Right lobe of liver (tissue), 6 donors: ENCODE data around the gene ST3GAL2. TPM values are rescaled to one million over a fixed set of nuclear protein-coding genes. Genes with fewer than 3 reads are reported as not detected.

Experiments used
- ATAC-seq, 4 donors: fragments of 200-7000 bp; cut with Tn5 transposase; one replicate each; pipeline ENCODE4 v1.9.1; 2020; ENCODE audit warnings: mild to moderate bottlenecking in 4 of 4, moderate library complexity in 4 of 4
- DNase-seq, 3 donors: peaks; one replicate each; pipeline ENCODE4 v3.0.0-alpha.2; 2020
- H3K27ac ChIP-seq, 3 donors: fragments of 200-600 bp; one replicate each; pipeline ENCODE4 v1.8.0; 2022
- H3K27me3 ChIP-seq, 2 donors: fragments of 200-600 bp; one replicate each; pipeline ENCODE4 v1.8.0; 2022
- H3K36me3 ChIP-seq, 4 donors: fragments of 200-600 bp; sonication (generic) in 1 of 4; one replicate each; pipeline versions ENCODE4 v1.5.1 to v1.8.0; 2017 to 2022; ENCODE audit warnings: control low read depth in 1 of 4
- H3K4me1 ChIP-seq, 4 donors: fragments of 200-600 bp; sonication (generic) in 1 of 4; one replicate each; pipeline versions ENCODE4 v1.5.1 to v1.8.0; 2017 to 2022; ENCODE audit warnings: control low read depth in 1 of 4
- H3K4me3 ChIP-seq, 3 donors: fragments of 200-600 bp; one replicate each; pipeline ENCODE4 v1.8.0; 2022
- H3K9me3 ChIP-seq, 4 donors: fragments of 200-600 bp; sonication (generic) in 1 of 4; one replicate each; pipeline versions ENCODE4 v1.5.1 to v1.8.0; 2017 to 2022; ENCODE audit warnings: control low read depth in 1 of 4
- POLR2A ChIP-seq: fragments of 450-650 bp; IDR thresholded peaks from one replicate; pipeline ENCODE4 v1.6.1; 2017; ENCODE audit warnings: antibody characterized with exemption, mild to moderate bottlenecking
- WGBS: methylation state at CpG from one replicate; pipeline ENCODE4 v1.1.6; 2018; ENCODE audit warnings: low coverage, low lambda C conversion rate; ENCODE audit not compliant: insufficient coverage; ENCODE audit errors: missing lambda C conversion rate; 5-methylcytosine and 5-hydroxymethylcytosine counted together
- intact Hi-C, 2 donors: fragments of 100-400 bp; cut with DNase I; formaldehyde crosslinking; loops; one replicate each; pipeline versions ENCODE4 v1.11.2 to v1.14.1; 2022
- total RNA-seq, 6 experiments: library from RNA; depleted of rRNA in 2 of 6; stranded (reverse); fragments of >200 nt in 2 of 6; fragmentation: NEBNext Ultra II Directional in 3 of 6; extraction: Animal tissue kit (Norgen Biotek cat#: 25700) in 3 of 6; gene quantifications; one replicate each; pipeline versions ENCODE4 v1.1.0 to v1.2.4, GENCODE V29; 2016 to 2023
- TF ChIP-seq, protein P1 (sequence below), 4 donors: fragments of 200-600 bp in 3 of 4; fragments of 450-650 bp in 1 of 4; IDR thresholded peaks; one replicate each; pipeline versions ENCODE4 v1.5.1 to v1.8.0; 2016 to 2022; ENCODE audit warnings: antibody characterized with exemption in 4 of 4, mild to moderate bottlenecking in 2 of 4
- donor health status: DM: no; HTN: yes; CAD: no.
- donor health status: DM: no; HTN: no; CAD: no.
- donor health status: DM: no; HTN: no; CAD: no.
- donor health status: DM: no; HTN: yes; CAD: no.
- donor health status: DM: no; HTN: yes; CAD: no.

The ST3GAL2 gene
- total RNA-seq, 6 experiments from 2014 or later, result 10.4 to 16.7 (median 14.5) TPM

DNA sequence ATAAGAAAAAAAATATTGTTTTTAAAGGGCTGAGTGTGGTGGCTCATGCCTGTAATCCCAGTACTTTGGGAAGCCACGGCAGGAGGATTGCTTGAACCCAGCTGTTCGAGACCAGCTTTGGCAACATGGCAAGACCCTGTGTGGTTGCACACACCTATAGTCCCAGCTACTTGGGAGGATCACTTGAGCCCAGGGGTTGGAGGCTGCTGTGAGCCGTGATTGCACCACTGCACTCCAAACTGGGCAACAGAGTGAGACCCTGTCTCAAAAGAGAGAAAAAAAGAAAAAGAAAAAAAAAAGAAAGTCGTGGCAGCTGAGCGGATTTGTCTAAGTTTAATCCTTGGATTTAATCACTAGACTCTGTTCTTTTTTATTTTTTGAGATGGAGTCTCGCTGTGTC, 9.2 kb upstream of the ST3GAL2 start:
- Histone ChIP-seq H3K4me1 (no peaks in the 10 kb centered on the region), H3K27me3 (no peaks in the 10 kb centered on the region), H3K27ac (no peak overlapping the region), H3K36me3 (no peaks in the 10 kb centered on the region), H3K4me3 (no peak overlapping the region), H3K9me3 (no peaks in the 10 kb centered on the region)
- TF ChIP-seq POLR2A, result no peak
- TF ChIP-seq, protein P1, sequence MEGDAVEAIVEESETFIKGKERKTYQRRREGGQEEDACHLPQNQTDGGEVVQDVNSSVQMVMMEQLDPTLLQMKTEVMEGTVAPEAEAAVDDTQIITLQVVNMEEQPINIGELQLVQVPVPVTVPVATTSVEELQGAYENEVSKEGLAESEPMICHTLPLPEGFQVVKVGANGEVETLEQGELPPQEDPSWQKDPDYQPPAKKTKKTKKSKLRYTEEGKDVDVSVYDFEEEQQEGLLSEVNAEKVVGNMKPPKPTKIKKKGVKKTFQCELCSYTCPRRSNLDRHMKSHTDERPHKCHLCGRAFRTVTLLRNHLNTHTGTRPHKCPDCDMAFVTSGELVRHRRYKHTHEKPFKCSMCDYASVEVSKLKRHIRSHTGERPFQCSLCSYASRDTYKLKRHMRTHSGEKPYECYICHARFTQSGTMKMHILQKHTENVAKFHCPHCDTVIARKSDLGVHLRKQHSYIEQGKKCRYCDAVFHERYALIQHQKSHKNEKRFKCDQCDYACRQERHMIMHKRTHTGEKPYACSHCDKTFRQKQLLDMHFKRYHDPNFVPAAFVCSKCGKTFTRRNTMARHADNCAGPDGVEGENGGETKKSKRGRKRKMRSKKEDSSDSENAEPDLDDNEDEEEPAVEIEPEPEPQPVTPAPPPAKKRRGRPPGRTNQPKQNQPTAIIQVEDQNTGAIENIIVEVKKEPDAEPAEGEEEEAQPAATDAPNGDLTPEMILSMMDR (IDR thresholded peaks at IDR 0.05), result no peak
- intact Hi-C loops, result no loop called here
- 95% methylated on average over 6 of the region's 6 CpGs for WGBS
- DNase-seq, result no peak
- ATAC-seq, result no peak

DNA sequence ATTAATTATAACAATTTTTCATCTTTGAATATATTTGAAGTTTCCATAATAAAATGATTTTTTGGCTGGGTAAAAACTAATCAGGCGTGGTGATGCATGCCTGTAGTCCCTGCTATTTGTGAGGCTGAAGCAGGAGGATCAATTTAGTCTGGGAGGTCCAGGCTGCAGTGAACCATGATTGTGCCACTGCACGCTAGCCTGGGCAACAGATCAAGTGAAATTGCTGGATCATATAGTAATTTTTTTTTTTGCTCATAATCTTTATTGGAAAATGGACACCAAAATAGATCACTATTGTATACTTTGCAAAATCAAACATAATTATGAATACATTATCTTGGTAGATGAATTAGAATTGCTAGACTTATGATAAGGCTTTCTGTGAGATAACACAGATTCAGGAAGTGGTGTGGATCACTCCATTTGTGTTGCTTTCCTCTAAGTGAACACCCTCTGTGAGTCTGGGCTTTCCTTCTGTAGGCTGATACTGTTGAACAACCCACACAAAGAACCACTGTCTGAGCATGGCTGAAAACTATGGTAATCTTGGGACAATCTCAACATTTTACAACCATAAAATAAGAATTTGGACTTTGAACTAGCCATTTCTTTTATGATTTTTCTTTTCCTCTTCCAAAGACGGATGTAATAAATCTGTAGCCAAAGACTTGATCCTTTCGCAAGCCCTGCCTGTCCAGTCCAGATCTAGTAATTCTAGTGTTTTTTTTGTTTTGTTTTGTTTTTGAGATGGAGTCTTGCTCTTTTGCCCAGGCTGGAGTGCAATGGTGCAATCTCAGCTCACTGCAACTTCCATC, 5.6 kb upstream of the ST3GAL2 start:
- Histone ChIP-seq H3K27me3 (no peaks in the 10 kb centered on the region), H3K36me3 (no peaks in the 10 kb centered on the region), H3K27ac (no peak overlapping the region), H3K4me3 (no peak overlapping the region), H3K4me1 (no peaks in the 10 kb centered on the region), H3K9me3 (no peaks in the 10 kb centered on the region)
- no peak for ATAC-seq
- 79% methylated on average over 4 of the region's 4 CpGs for WGBS
- TF ChIP-seq POLR2A, result no peak
- TF ChIP-seq, protein P1 (IDR thresholded peaks at IDR 0.05), result no peak
- DNase-seq, result no peak
- intact Hi-C loops, result no loop called here

DNA sequence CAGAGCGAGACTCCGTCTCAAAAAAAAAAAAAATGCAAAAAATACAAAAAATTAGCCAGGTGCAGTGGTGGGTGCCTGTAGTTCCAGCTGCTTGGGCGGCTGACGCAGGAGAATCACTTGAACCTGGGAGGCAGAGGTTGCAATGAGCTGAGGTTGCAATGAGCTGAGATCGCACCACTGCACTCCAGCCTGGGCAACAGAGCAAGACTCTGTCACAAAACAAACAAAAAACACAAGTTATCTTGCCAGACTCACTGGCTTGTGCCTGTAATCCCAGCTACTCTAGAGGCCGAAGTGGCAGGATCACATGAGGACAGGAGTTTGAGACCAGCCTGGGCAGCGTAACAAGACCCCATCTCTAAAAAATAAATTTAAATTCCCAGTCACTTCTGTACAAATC, 3.4 kb upstream of the ST3GAL2 start:
- intact Hi-C loops, result no loop called here
- ATAC-seq, result no peak
- Histone ChIP-seq H3K27ac (no peak overlapping the region), H3K9me3 (no peaks in the 10 kb centered on the region), H3K4me1 (peaks cover 0 to 8% (median 0%) of the 10 kb centered on the region in 4 donors), H3K36me3 (no peaks in the 10 kb centered on the region), H3K27me3 (no peaks in the 10 kb centered on the region), H3K4me3 (no peak overlapping the region)
- 89% methylated on average over 7 of the region's 7 CpGs for WGBS
- no peak for TF ChIP-seq POLR2A
- TF ChIP-seq, protein P1 (IDR thresholded peaks at IDR 0.05), result no peak
- no peak for DNase-seq

DNA sequence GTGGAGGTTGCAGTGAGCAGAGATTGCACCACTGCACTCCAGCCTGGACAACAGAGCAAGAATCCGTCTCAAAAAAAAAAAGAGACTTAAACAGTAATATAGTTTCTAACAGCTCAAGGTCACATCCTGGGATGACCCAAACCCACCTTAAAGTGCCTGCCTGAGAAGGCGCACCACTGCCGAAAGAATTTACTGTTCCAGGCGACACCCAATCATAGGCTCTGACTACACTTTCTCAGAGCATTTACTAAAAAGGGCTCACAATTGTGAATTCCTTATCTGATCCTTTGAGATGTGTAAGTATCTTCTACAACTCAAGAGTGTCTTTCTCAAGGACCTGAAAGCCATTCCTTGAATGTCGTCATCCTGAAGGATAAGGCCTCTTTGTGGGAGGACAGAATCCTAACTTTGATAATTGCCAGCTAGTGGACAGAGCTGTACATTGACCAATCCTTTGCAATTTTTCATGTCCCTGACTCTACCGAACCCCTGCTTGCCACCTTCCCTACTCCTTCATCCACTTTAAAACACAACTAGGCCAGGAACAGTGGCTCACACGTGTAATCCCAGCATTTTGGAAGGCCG, 2.6 kb upstream of the ST3GAL2 start:
- no peak overlapping the region for H3K4me3 ChIP-seq
- intact Hi-C loops, result no loop called here
- H3K4me1 ChIP-seq, result peaks cover 0 to 8% (median 0%) of the 10 kb centered on the region in 4 donors
- no peak overlapping the region for H3K27ac ChIP-seq
- no peak for ATAC-seq
- no peaks in the 10 kb centered on the region for H3K36me3 ChIP-seq
- no peaks in the 10 kb centered on the region for H3K9me3 ChIP-seq
- H3K27me3 ChIP-seq, result no peaks in the 10 kb centered on the region
- TF ChIP-seq POLR2A, result no peak
- TF ChIP-seq, protein P1 (IDR thresholded peaks at IDR 0.05), result no peak
- no peak for DNase-seq
- 89% methylated on average over 7 of the region's 8 CpGs for WGBS
